Measurements from ENCODE around the gene PIRT.

PIRT gene

GRCh38 chr17:10785295-10785694, 52.6 kb downstream of the PIRT start:
- DNase-seq: no peak

- no peak for DNase-seq
These were observed 58.3 kb downstream of the PIRT start for GRCh38 chr17:10779609-10780008.

DNA sequence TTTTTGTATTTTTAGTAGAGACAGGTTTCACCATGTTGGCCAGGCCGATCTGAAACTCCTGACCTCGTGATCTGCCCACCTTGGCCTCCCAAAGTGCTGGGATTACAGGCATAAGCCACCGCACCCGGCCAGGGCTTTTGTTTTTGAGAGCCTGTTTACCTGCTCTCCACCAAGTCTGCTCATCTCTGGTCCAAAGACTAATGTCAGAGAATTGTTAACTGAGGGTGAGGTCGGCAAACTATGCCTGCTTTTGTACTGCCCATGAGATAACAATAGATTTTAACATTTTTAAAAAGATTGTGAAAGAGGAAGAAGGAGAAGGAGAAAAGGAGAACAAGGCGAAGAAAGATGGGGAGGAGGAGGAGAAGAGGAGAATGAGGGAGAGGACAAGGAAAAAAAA, 60.0 kb downstream of the PIRT start:
- DNase-seq: no peak

DNA sequence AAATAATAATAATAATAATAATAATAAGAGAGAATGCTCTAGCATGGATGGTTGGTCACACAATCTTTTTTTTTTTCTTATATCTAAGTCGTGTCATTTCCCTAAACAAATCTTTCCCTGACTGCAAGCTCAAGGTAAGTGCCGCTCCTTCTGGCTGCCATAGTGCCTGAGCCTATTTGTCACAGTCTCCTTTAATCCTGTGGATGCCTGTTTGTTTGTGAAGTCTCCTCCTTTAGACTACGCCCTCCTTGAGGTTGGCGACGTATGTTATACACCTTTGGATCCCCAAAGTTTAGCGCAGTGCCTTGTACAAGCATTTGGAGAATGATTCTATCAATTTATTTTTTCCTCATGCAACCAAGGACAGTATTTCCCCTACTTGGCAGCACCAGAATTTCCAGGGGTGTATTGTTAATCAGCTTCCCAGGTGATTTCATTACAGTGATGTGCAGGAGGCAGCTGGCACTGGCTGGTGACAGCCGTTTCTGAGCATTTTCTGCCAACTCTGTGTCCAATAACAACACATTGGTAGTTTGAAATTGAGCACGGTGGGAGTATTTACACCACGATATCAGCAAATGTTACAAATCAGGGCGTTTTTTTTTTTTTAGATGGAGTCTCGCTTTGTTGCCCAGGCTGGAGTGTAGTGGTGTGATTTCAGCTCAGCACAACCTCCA, 60.6 kb downstream of the PIRT start:
- DNase-seq: no peak

GRCh38 chr17:10776381-10776780, 61.5 kb downstream of the PIRT start:
- no peak for DNase-seq

GRCh38 chr17:10775740-10776356, 62.0 kb downstream of the PIRT start:
- no peak for DNase-seq

- no peak for DNase-seq
These were observed 62.8 kb downstream of the PIRT start for GRCh38 chr17:10775058-10775457.

- DNase-seq: no peak
These were observed 64.5 kb downstream of the PIRT start for GRCh38 chr17:10773391-10773790.
